ENCODE data around the gene FOXF1.

FOXF1 gene

GRCh38 chr16:86534779-86535615 is 24.7 kb downstream of the FOXF1 start:
- DNase-seq, result no peak

GRCh38 chr16:86536621-86537020 is 26.3 kb downstream of the FOXF1 start:
- DNase-seq, result no peak

DNA sequence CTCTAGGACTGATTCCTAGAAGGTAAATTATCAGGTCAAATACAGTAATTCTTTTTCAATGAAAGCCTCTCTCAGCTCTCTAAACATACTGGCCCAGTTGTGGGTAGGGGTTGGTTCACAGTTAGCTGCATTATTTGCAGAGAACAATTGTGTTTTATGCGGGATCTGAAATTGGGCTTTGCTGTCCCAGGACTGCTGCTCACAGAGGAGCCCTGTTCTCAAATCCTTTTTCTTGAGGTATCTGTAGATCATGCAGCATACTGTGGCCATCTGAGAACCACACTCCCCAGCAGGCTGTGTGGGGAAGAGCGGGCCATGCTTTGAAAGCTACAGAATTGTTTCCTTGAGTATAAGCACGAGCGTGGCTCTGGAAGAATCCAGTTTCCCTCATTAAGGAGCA is 27.2 kb downstream of the FOXF1 start:
- DNase-seq, result no peak

- no peak for DNase-seq
Observed at GRCh38 chr16:86538196-86538780, 28.0 kb downstream of the FOXF1 start.

DNA sequence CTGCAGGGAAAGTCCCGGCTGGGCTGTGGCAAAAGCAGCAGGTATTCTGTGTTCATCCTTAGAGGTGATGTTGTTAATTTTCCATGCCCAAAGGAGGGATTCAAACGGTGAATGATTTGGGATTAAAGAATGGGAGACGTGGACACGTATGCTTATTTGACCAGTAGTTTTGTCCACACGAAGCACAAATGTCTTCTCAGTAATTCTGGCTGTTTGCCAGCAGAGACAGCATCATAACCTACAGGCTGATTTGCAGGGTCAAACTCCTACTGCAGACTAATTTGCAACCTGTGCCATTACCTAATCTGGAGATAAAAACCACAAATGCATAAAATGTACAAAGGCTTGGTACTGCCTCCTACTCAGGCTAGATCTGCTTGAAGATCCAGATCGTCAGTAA is 30.6 kb downstream of the FOXF1 start:
- no peak for DNase-seq

- no peak for DNase-seq
Observed at GRCh38 chr16:86541560-86541959, 31.2 kb downstream of the FOXF1 start.

- DNase-seq, result no peak
Observed at GRCh38 chr16:86542756-86543750, 32.7 kb downstream of the FOXF1 start.

GRCh38 chr16:86545481-86545880 is 35.2 kb downstream of the FOXF1 start:
- no peak for DNase-seq

- no peak for DNase-seq
Observed at GRCh38 chr16:86545954-86546637, 35.8 kb downstream of the FOXF1 start.

DNA sequence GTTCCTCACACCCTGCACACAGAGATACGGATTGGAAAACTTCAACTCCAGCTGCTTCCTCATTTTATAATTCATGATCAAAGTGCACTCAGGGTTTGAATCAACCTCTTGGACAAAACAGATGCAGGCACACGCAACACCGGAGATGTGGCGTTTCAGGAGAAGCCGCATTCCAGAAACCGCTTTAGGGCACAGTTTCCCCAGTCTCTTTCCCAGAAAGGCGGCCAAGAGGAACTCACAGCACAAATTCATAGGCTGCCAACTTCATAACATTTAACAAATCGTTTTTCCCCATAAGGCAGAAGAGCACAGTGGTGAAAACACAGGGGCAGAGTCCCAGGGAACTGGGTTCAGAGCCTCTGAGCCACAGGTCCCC is 36.3 kb downstream of the FOXF1 start:
- DNase-seq, result no peak

DNA sequence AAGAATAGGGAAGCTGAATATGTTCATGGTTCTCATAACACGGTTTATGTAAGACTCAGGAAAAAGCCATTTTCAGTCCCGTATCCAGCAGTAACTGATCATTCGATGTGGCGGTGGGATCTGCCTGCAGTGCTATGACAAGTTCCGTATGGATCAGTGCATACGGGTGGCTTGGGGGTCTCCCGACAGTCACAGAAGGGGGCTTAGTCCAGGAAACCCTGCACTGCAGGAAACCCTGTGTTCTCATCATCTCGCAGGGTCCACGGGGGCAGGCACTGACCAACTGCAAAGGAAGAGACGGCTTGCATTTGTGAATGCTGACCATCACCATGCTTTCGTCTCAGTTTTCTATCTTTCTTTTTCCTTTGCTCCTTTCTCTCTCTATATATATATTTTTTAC is 37.0 kb downstream of the FOXF1 start:
- no peak for DNase-seq

- DNase-seq, result no peak
Observed at GRCh38 chr16:86549076-86549892, 39.0 kb downstream of the FOXF1 start.

- DNase-seq, result no peak
Observed at GRCh38 chr16:86549893-86550190, 39.5 kb downstream of the FOXF1 start.

DNA sequence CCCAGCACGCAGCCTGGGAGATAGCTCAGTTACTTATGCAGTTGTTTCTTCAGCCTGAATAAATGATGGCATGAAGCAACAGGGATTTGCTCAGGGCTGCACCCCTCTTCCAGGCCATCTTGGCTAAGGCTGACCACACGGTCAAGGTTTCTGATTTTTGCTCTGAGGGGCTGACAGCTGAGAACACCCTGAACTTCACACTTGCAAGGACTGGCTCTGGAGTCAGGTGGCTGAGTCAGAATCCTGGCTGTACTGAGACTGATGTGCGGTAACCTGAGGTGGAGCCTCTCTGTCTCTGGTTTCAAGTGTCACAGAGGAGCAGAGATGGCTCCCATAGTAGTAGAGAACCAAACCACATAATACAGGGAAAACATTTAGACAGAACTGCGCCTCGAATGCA is 40.0 kb downstream of the FOXF1 start:
- no peak for DNase-seq

DNA sequence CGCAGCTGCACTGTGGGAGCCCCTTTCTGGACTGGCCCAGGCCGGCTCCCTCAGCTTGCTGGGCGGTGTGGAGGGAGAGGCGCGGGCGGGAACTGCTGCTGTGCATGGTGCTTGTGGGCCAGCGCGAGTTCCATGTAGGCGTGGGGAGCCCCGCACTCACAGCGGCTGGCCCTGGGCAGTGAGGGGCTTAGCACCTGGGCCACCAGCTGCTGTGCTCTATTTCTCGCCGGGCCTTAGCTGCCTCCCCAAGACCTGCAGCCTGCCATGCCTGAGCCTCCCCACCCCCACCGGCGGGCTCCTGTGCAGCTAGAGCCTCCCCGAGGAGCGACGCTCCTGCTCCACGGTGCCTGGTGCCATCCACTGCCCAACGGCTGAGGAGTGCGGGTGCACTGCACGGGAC is 43.0 kb downstream of the FOXF1 start:
- no peak for DNase-seq

DNA sequence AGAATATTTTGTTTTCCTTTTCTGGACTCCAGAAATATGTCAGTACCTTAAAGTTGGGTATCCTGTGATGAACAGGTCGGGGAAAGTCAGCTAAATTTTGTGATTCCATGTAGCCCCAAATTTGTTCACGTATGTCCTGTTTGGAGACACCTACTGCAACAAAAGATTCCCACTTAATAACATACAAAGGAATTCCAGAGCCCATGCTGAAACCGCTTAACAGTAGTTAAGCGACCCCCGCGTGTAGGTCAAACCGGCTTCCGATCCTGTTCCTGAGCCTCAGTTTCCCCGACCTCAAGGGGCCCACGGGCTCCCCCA is 44.2 kb downstream of the FOXF1 start:
- no peak for DNase-seq

- peak; percentile 95 to 98 (median 97) for DNase-seq
Observed at GRCh38 chr16:86554917-86555703, 44.8 kb downstream of the FOXF1 start, which contains the start of gene MTHFSD. Gene MTHFSD (minus strand): TSS chr16:86555235. CDS start chr16:86555184, 51 bp downstream.

GRCh38 chr16:86555704-86556075 is 45.4 kb downstream of the FOXF1 start:
- DNase-seq, result no peak

- DNase-seq, result no peak
Observed at GRCh38 chr16:86556576-86556975, 46.2 kb downstream of the FOXF1 start.

DNA sequence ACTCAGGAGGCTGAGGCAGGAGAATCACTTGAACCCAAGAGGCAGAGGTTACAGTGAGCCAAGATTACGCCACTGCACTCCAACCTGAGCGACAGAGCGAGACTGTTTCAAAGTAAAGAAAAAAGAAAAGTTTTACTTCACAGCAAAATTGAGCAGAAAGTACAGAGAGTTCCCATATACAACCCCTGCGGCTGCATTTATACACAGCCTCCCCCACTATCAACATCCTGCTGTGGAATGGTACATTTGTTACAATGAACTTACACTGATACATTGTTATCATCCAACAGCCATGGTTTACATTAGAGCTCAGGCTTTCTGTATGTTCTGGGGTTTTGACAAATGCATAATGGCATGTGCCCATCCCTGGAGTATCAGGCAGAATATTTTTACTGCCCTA is 47.3 kb downstream of the FOXF1 start:
- no peak for DNase-seq
